Sigmoid colon (tissue), 4 donors: ENCODE measurements around the gene KRTAP12-1.

Experiments used
- EP300 ChIP-seq, 4 donors: sonication (generic); formaldehyde crosslinking; IDR thresholded peaks; one replicate each; pipeline ENCODE4 v1.6.1; 2017; ENCODE audit warnings: antibody characterized with exemption in 4 of 4
- POLR2AphosphoS5 ChIP-seq, 4 donors: sonication (generic); formaldehyde crosslinking; IDR thresholded peaks; one replicate each; pipeline ENCODE4 v1.6.1; 2017; ENCODE audit warnings: antibody characterized with exemption in 4 of 4
- TF ChIP-seq, protein P1 (sequence below), 4 experiments: fragments of 450-650 bp in 3 of 4; fragments of 200-600 bp in 1 of 4; IDR thresholded peaks; one replicate each; pipeline ENCODE4 v1.5.1; 2016 to 2019; ENCODE audit warnings: antibody characterized with exemption in 4 of 4, mild to moderate bottlenecking in 3 of 4, moderate library complexity in 2 of 4

GRCh38 chr21:44728716-44729115, 46.8 kb upstream of the KRTAP12-1 start:
- TF ChIP-seq, protein P1, sequence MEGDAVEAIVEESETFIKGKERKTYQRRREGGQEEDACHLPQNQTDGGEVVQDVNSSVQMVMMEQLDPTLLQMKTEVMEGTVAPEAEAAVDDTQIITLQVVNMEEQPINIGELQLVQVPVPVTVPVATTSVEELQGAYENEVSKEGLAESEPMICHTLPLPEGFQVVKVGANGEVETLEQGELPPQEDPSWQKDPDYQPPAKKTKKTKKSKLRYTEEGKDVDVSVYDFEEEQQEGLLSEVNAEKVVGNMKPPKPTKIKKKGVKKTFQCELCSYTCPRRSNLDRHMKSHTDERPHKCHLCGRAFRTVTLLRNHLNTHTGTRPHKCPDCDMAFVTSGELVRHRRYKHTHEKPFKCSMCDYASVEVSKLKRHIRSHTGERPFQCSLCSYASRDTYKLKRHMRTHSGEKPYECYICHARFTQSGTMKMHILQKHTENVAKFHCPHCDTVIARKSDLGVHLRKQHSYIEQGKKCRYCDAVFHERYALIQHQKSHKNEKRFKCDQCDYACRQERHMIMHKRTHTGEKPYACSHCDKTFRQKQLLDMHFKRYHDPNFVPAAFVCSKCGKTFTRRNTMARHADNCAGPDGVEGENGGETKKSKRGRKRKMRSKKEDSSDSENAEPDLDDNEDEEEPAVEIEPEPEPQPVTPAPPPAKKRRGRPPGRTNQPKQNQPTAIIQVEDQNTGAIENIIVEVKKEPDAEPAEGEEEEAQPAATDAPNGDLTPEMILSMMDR (IDR thresholded peaks at IDR 0.05) = no peak
- no peak for TF ChIP-seq POLR2AphosphoS5 (IDR thresholded peaks at IDR 0.05)
- TF ChIP-seq EP300 (IDR thresholded peaks at IDR 0.05) = no peak
